ENCODE data around the gene OR2D3.

The OR2D3 gene

GRCh38 chr11:6889835-6890234 lies 31.0 kb upstream of the OR2D3 start:
- Histone ChIP-seq H3K18ac (ENCODE audit: low read depth in 1 of 2, low read length in 2 of 2) (no peak overlapping the region), H4K8ac (ENCODE audit: low read length) (no peak overlapping the region), H2BK15ac (ENCODE audit: low read depth, poor library complexity, severe bottlenecking) (no peak overlapping the region), H3K79me1 (replicated peaks; ENCODE audit: low read length, poor library complexity, severe bottlenecking) (no peaks in the 10 kb centered on the region), H2BK12ac (ENCODE audit: low read length in 2 of 2) (no peak overlapping the region), H3K27ac (ENCODE audit: low read length, poor library complexity, severe bottlenecking) (no peak overlapping the region), H3K4ac (ENCODE audit: low read depth in 1 of 2, low read length in 2 of 2) (no peak overlapping the region), H2AFZ (ENCODE audit: low read depth, low read length) (no peak overlapping the region), H2BK120ac (ENCODE audit: low read depth, low read length) (no peak overlapping the region), H3K23ac (ENCODE audit: low read length in 2 of 2) (no peak overlapping the region), H3K14ac (ENCODE audit: low read length in 2 of 2) (no peak overlapping the region), H2AK5ac (ENCODE audit: low read length, severe bottlenecking) (no peak overlapping the region), H3K27me3 (ENCODE audit: control insufficient read depth in 1 of 2, insufficient read depth in 1 of 2, low read length in 2 of 2) (no peaks in the 10 kb centered on the region), H4K91ac (ENCODE audit: low read length) (no peak overlapping the region), H3K36me3 (ENCODE audit: control insufficient read depth in 1 of 2, insufficient read depth in 2 of 2, low read depth in 1 of 2, low read length in 2 of 2) (no peaks in the 10 kb centered on the region), H3K9ac (ENCODE audit: low read length) (no peak overlapping the region), H3K4me1 (ENCODE audit: control insufficient read depth, insufficient read depth, low read depth, low read length) (no peaks in the 10 kb centered on the region), H3K4me2 (ENCODE audit: low read length, poor library complexity, severe bottlenecking) (no peak overlapping the region), H3K9me3 (ENCODE audit: control insufficient read depth, low read length) (peaks cover 3% of the 10 kb centered on the region), H2BK5ac (ENCODE audit: low read depth, low read length, poor library complexity, severe bottlenecking) (no peak overlapping the region), H3K4me3 (ENCODE audit: insufficient read depth in 1 of 2, low read depth in 1 of 2, low read length in 2 of 2) (no peak overlapping the region)
- no peak for DNase-seq
- 90% methylated on average over 1 of the region's 1 CpG for WGBS

GRCh38 chr11:6892400-6892799 lies 28.4 kb upstream of the OR2D3 start, which contains the start of gene OR2D2:
TSS of gene OR2D2 (minus strand) at chr11:6892500. CDS start at chr11:6892500, 0 bp downstream.
- no peaks in the 10 kb centered on the region for H3K36me3 ChIP-seq (ENCODE audit: control insufficient read depth in 1 of 2, insufficient read depth in 2 of 2, low read depth in 1 of 2, low read length in 2 of 2)
- no peak for DNase-seq
- H3K4me2 ChIP-seq (ENCODE audit: low read length, poor library complexity, severe bottlenecking), result no peak within 1 kb of the TSS
- 66% methylated on average over 2 of the region's 2 CpGs for WGBS
- no peak within 1 kb of the TSS for H2AK5ac ChIP-seq (ENCODE audit: low read length, severe bottlenecking)
- H4K91ac ChIP-seq (ENCODE audit: low read length), result no peak within 1 kb of the TSS
- H2AFZ ChIP-seq (ENCODE audit: low read depth, low read length), result no peak within 1 kb of the TSS
- no peak within 1 kb of the TSS for H4K8ac ChIP-seq (ENCODE audit: low read length)
- no peak within 1 kb of the TSS for H2BK5ac ChIP-seq (ENCODE audit: low read depth, low read length, poor library complexity, severe bottlenecking)
- H3K14ac ChIP-seq (ENCODE audit: low read length in 2 of 2), result no peak within 1 kb of the TSS
- H2BK12ac ChIP-seq (ENCODE audit: low read length in 2 of 2), result no peak within 1 kb of the TSS
- H3K27ac ChIP-seq (ENCODE audit: low read length, poor library complexity, severe bottlenecking), result no peak within 1 kb of the TSS
- H3K79me1 ChIP-seq (replicated peaks; ENCODE audit: low read length, poor library complexity, severe bottlenecking), result no peaks in the 10 kb centered on the region
- peaks cover 3% of the 10 kb centered on the region for H3K9me3 ChIP-seq (ENCODE audit: control insufficient read depth, low read length)
- no peak within 1 kb of the TSS for H3K23ac ChIP-seq (ENCODE audit: low read length in 2 of 2)
- no peak within 1 kb of the TSS for H3K4ac ChIP-seq (ENCODE audit: low read depth in 1 of 2, low read length in 2 of 2)
- no peaks in the 10 kb centered on the region for H3K27me3 ChIP-seq (ENCODE audit: control insufficient read depth in 1 of 2, insufficient read depth in 1 of 2, low read length in 2 of 2)
- H3K9ac ChIP-seq (ENCODE audit: low read length), result no peak within 1 kb of the TSS
- no peaks in the 10 kb centered on the region for H3K4me1 ChIP-seq (ENCODE audit: control insufficient read depth, insufficient read depth, low read depth, low read length)
- no peak within 1 kb of the TSS for H3K18ac ChIP-seq (ENCODE audit: low read depth in 1 of 2, low read length in 2 of 2)
- no peak within 1 kb of the TSS for H3K4me3 ChIP-seq (ENCODE audit: insufficient read depth in 1 of 2, low read depth in 1 of 2, low read length in 2 of 2)
- no peak within 1 kb of the TSS for H2BK120ac ChIP-seq (ENCODE audit: low read depth, low read length)
- no peak within 1 kb of the TSS for H2BK15ac ChIP-seq (ENCODE audit: low read depth, poor library complexity, severe bottlenecking)

- no peak overlapping the region for H3K27ac ChIP-seq (ENCODE audit: low read length, poor library complexity, severe bottlenecking)
- no peak overlapping the region for H2BK5ac ChIP-seq (ENCODE audit: low read depth, low read length, poor library complexity, severe bottlenecking)
- no peak overlapping the region for H2AK5ac ChIP-seq (ENCODE audit: low read length, severe bottlenecking)
- no peak for DNase-seq
- no peaks in the 10 kb centered on the region for H3K36me3 ChIP-seq (ENCODE audit: control insufficient read depth in 1 of 2, insufficient read depth in 2 of 2, low read depth in 1 of 2, low read length in 2 of 2)
- H3K18ac ChIP-seq (ENCODE audit: low read depth in 1 of 2, low read length in 2 of 2), result no peak overlapping the region
- H3K4me2 ChIP-seq (ENCODE audit: low read length, poor library complexity, severe bottlenecking), result no peak overlapping the region
- H3K14ac ChIP-seq (ENCODE audit: low read length in 2 of 2), result no peak overlapping the region
- no peaks in the 10 kb centered on the region for H3K4me1 ChIP-seq (ENCODE audit: control insufficient read depth, insufficient read depth, low read depth, low read length)
- no peak overlapping the region for H2BK15ac ChIP-seq (ENCODE audit: low read depth, poor library complexity, severe bottlenecking)
- no peak overlapping the region for H2BK120ac ChIP-seq (ENCODE audit: low read depth, low read length)
- H3K4ac ChIP-seq (ENCODE audit: low read depth in 1 of 2, low read length in 2 of 2), result no peak overlapping the region
- H3K9ac ChIP-seq (ENCODE audit: low read length), result no peak overlapping the region
- no peak overlapping the region for H2AFZ ChIP-seq (ENCODE audit: low read depth, low read length)
- no peaks in the 10 kb centered on the region for H3K9me3 ChIP-seq (ENCODE audit: control insufficient read depth, low read length)
- no peak overlapping the region for H3K23ac ChIP-seq (ENCODE audit: low read length in 2 of 2)
- no peaks in the 10 kb centered on the region for H3K79me1 ChIP-seq (replicated peaks; ENCODE audit: low read length, poor library complexity, severe bottlenecking)
- no peak overlapping the region for H4K8ac ChIP-seq (ENCODE audit: low read length)
- H4K91ac ChIP-seq (ENCODE audit: low read length), result no peak overlapping the region
- no peaks in the 10 kb centered on the region for H3K27me3 ChIP-seq (ENCODE audit: control insufficient read depth in 1 of 2, insufficient read depth in 1 of 2, low read length in 2 of 2)
- no peak overlapping the region for H3K4me3 ChIP-seq (ENCODE audit: insufficient read depth in 1 of 2, low read depth in 1 of 2, low read length in 2 of 2)
- H2BK12ac ChIP-seq (ENCODE audit: low read length in 2 of 2), result no peak overlapping the region
These were observed 26.7 kb upstream of the OR2D3 start for GRCh38 chr11:6894097-6894496.

- H3K23ac ChIP-seq (ENCODE audit: low read length in 2 of 2), result no peak overlapping the region
- H2BK5ac ChIP-seq (ENCODE audit: low read depth, low read length, poor library complexity, severe bottlenecking), result no peak overlapping the region
- H3K18ac ChIP-seq (ENCODE audit: low read depth in 1 of 2, low read length in 2 of 2), result no peak overlapping the region
- no peak overlapping the region for H3K9ac ChIP-seq (ENCODE audit: low read length)
- no peak for DNase-seq
- H3K36me3 ChIP-seq (ENCODE audit: control insufficient read depth in 1 of 2, insufficient read depth in 2 of 2, low read depth in 1 of 2, low read length in 2 of 2), result no peaks in the 10 kb centered on the region
- no peak overlapping the region for H2BK12ac ChIP-seq (ENCODE audit: low read length in 2 of 2)
- H3K9me3 ChIP-seq (ENCODE audit: control insufficient read depth, low read length), result no peaks in the 10 kb centered on the region
- no peak overlapping the region for H3K4ac ChIP-seq (ENCODE audit: low read depth in 1 of 2, low read length in 2 of 2)
- no peak overlapping the region for H3K27ac ChIP-seq (ENCODE audit: low read length, poor library complexity, severe bottlenecking)
- H4K8ac ChIP-seq (ENCODE audit: low read length), result no peak overlapping the region
- no peak overlapping the region for H2AK5ac ChIP-seq (ENCODE audit: low read length, severe bottlenecking)
- no peaks in the 10 kb centered on the region for H3K27me3 ChIP-seq (ENCODE audit: control insufficient read depth in 1 of 2, insufficient read depth in 1 of 2, low read length in 2 of 2)
- H2AFZ ChIP-seq (ENCODE audit: low read depth, low read length), result no peak overlapping the region
- H2BK120ac ChIP-seq (ENCODE audit: low read depth, low read length), result no peak overlapping the region
- H3K4me3 ChIP-seq (ENCODE audit: insufficient read depth in 1 of 2, low read depth in 1 of 2, low read length in 2 of 2), result no peak overlapping the region
- no peak overlapping the region for H2BK15ac ChIP-seq (ENCODE audit: low read depth, poor library complexity, severe bottlenecking)
- no peaks in the 10 kb centered on the region for H3K4me1 ChIP-seq (ENCODE audit: control insufficient read depth, insufficient read depth, low read depth, low read length)
- no peaks in the 10 kb centered on the region for H3K79me1 ChIP-seq (replicated peaks; ENCODE audit: low read length, poor library complexity, severe bottlenecking)
- H3K4me2 ChIP-seq (ENCODE audit: low read length, poor library complexity, severe bottlenecking), result no peak overlapping the region
- no peak overlapping the region for H3K14ac ChIP-seq (ENCODE audit: low read length in 2 of 2)
- no peak overlapping the region for H4K91ac ChIP-seq (ENCODE audit: low read length)
These were observed 25.8 kb upstream of the OR2D3 start for GRCh38 chr11:6895010-6895409.

All from mesenchymal stem cell (in vitro differentiated cells and primary cell).